IMR-90 (cell line): ENCODE data around the gene KTN1. TPM values are rescaled to one million over a fixed set of nuclear protein-coding genes. Genes with fewer than 3 reads are reported as not detected.
A peak's percentile ranks its signal among the peaks of the same experiment; 100 is the strongest.

Experiments
- ATAC-seq: fragments of 200-7000 bp; cut with Tn5 transposase; 2 replicates; pipeline ENCODE4 v1.9.1; 2020; ENCODE audit warnings: low read depth, mild to moderate bottlenecking, moderate library complexity
- BruUV-seq: library from RNA; stranded (reverse); fragments of 400-500 nt; replicated peaks from 2 replicates; lab custom pipeline; 2021; lab: Mats Ljungman, UMichigan
- CTCF ChIA-PET: fragments of 300-600 bp; formaldehyde crosslinking; extraction: SDS; loops from one replicate; lab custom pipeline; 2021; ENCODE audit warnings: antibody characterized with exemption; lab: Yijun Ruan, JAX
- POLR2A ChIA-PET: fragments of 300-600 bp; sonication (Branson Sonifier 250); formaldehyde crosslinking; loops from one replicate; lab custom pipeline; 2022; ENCODE audit warnings: antibody characterized with exemption; ENCODE audit not compliant: unreplicated experiment; lab: Charles Lee
- DNase-seq: peaks from one replicate; pipeline ENCODE4 v3.0.0; 2013
- H2AFZ ChIP-seq: replicated peaks from 2 replicates; pipeline ENCODE3; 2013; ENCODE audit warnings: low read length, mild to moderate bottlenecking; ENCODE audit not compliant: poor library complexity
- H2AK5ac ChIP-seq: 2 replicates; pipeline ENCODE4 v1.6.1; 2013; ENCODE audit warnings: low read depth, low read length, inconsistent platforms
- H2AK9ac ChIP-seq: replicated peaks from 2 replicates; pipeline ENCODE3; 2013; ENCODE audit warnings: mild to moderate bottlenecking, low read depth, low read length, moderate library complexity; ENCODE audit not compliant: poor library complexity
- H2BK120ac ChIP-seq: 2 replicates; pipeline ENCODE4 v1.6.1; 2013; ENCODE audit warnings: low read depth, low read length, inconsistent platforms
- H2BK15ac ChIP-seq: 3 replicates; pipeline ENCODE4 v1.6.1; 2013; ENCODE audit warnings: low read depth, low read length, inconsistent platforms
- H2BK20ac ChIP-seq: 2 replicates; pipeline ENCODE4 v1.6.1; 2013; ENCODE audit warnings: low read depth, mild to moderate bottlenecking, inconsistent platforms, low read length, moderate library complexity
- H2BK5ac ChIP-seq: 2 replicates; pipeline ENCODE4 v1.6.1; 2013; ENCODE audit warnings: mild to moderate bottlenecking, low read depth, low read length, inconsistent platforms; ENCODE audit not compliant: poor library complexity, severe bottlenecking
- H3K14ac ChIP-seq: replicated peaks from 2 replicates; pipeline ENCODE4 v1.6.1; 2013; ENCODE audit warnings: low read depth, low read length, inconsistent platforms
- H3K18ac ChIP-seq: 2 replicates; pipeline ENCODE4 v1.6.1; 2013; ENCODE audit warnings: low read depth, low read length, control low read depth
- H3K23ac ChIP-seq: 2 replicates; pipeline ENCODE4 v1.6.1; 2013; ENCODE audit warnings: low read depth, low read length, inconsistent platforms
- H3K27ac ChIP-seq: 2 replicates; pipeline ENCODE4 v1.5.1; 2013; ENCODE audit warnings: mild to moderate bottlenecking, control low read depth, low read length; ENCODE audit not compliant: insufficient read depth
- H3K27me3 ChIP-seq: 2 replicates; pipeline ENCODE4 v1.6.1; 2013; ENCODE audit warnings: low read length; ENCODE audit not compliant: control insufficient read depth, insufficient read depth
- H3K36me3 ChIP-seq: 2 replicates; pipeline ENCODE4 v1.6.1; 2013; ENCODE audit warnings: low read length, mixed read lengths; ENCODE audit not compliant: control insufficient read depth, insufficient read depth
- H3K4ac ChIP-seq: 2 replicates; pipeline ENCODE4 v1.6.1; 2013; ENCODE audit warnings: low read depth, low read length, inconsistent platforms
- H3K4me1 ChIP-seq: 2 replicates; pipeline ENCODE4 v1.6.1; 2013; ENCODE audit warnings: low read length, mixed read lengths; ENCODE audit not compliant: control insufficient read depth, insufficient read depth
- H3K4me2 ChIP-seq: 2 replicates; pipeline ENCODE4 v1.6.1; 2013; ENCODE audit warnings: low read depth, mild to moderate bottlenecking, control low read depth, low read length, moderate library complexity
- H3K4me3 ChIP-seq: 2 replicates; pipeline ENCODE4 v1.5.1; 2013; ENCODE audit warnings: low read depth, mild to moderate bottlenecking, control low read depth, low read length, moderate library complexity; ENCODE audit not compliant: insufficient read depth
- H3K56ac ChIP-seq: 2 replicates; pipeline ENCODE4 v1.6.1; 2013; ENCODE audit warnings: low read length, inconsistent platforms; ENCODE audit not compliant: insufficient read depth; ENCODE audit errors: extremely low read depth
- H3K79me1 ChIP-seq, 2 experiments: 2 replicates each; pipeline ENCODE4 v1.6.1; 2013; ENCODE audit warnings: low read length in 2 of 2, inconsistent platforms in 1 of 2, low read depth in 1 of 2
- H3K9ac ChIP-seq: 2 replicates; pipeline ENCODE4 v1.6.1; 2013; ENCODE audit warnings: low read depth, low read length, control low read depth
- H3K9me1 ChIP-seq: 2 replicates; pipeline ENCODE4 v1.6.1; 2013; ENCODE audit warnings: low read length, inconsistent platforms; ENCODE audit not compliant: insufficient read depth
- H3K9me3 ChIP-seq: 2 replicates; pipeline ENCODE4 v1.6.1; 2013; ENCODE audit warnings: low read length; ENCODE audit not compliant: control insufficient read depth, insufficient read depth
- H4K20me1 ChIP-seq: 2 replicates; pipeline ENCODE4 v1.6.1; 2013; ENCODE audit warnings: low read length, inconsistent platforms; ENCODE audit not compliant: insufficient read depth
- H4K5ac ChIP-seq: 2 replicates; pipeline ENCODE4 v1.6.1; 2013; ENCODE audit warnings: mild to moderate bottlenecking, low read depth, low read length, control low read depth
- H4K8ac ChIP-seq, 2 experiments: 2 replicates each; pipeline ENCODE4 v1.6.1; 2013; ENCODE audit warnings: low read depth in 2 of 2, low read length in 2 of 2, control low read depth in 1 of 2, inconsistent platforms in 1 of 2
- H4K91ac ChIP-seq: 2 replicates; pipeline ENCODE4 v1.6.1; 2013; ENCODE audit warnings: low read depth, low read length, inconsistent platforms; ENCODE audit not compliant: insufficient read depth
- CEBPB ChIP-seq: IDR thresholded peaks from 2 replicates; pipeline ENCODE4 v1.6.1; 2012; ENCODE audit warnings: low read depth, low read length, improper control_type of control experiment
- RAD21 ChIP-seq: IDR thresholded peaks from 2 replicates; pipeline ENCODE4 v1.6.1; 2012; ENCODE audit warnings: low read length, improper control_type of control experiment
- WGBS, 2 experiments: methylation state at CpG; one replicate each; pipeline versions ENCODE4 v1.1.5 to v1.1.7; 2013; ENCODE audit warnings: missing lambda C conversion rate in 2 of 2; ENCODE audit not compliant: insufficient read length in 1 of 2; ENCODE audit errors: extremely low coverage in 2 of 2; 5-methylcytosine and 5-hydroxymethylcytosine counted together
- dilution Hi-C: fragments of 300-500 bp; cut with HindIII; formaldehyde crosslinking; loops from one replicate; pipeline ENCODE4 v1.14.3; 2018; ENCODE audit warnings: low sequenced_read_pairs; ENCODE audit not compliant: unreplicated experiment
- in situ Hi-C: fragments of 300-500 bp; cut with MboI; formaldehyde crosslinking; loops from 3 replicates; pipeline ENCODE4 v1.14.3; 2019; ENCODE audit warnings: low sequenced_read_pairs, inconsistent platforms, mixed read lengths
- intact Hi-C: fragments of 100-400 bp; cut with micrococcal nuclease; formaldehyde crosslinking; loops from 2 replicates; pipeline ENCODE4 v1.10.0; 2022
- polyA plus RNA-seq, 3 experiments: library from polyadenylated mRNA; depleted of rRNA; stranded (reverse); fragments of >200 nt; gene quantifications; 2 replicates each; pipeline ENCODE4 v1.2.3, GENCODE V29; 2012; ENCODE audit warnings: low replicate concordance in 1 of 3
- total RNA-seq: library from RNA; depleted of rRNA; stranded (reverse); fragments of >200 nt; gene quantifications from 2 replicates; pipeline ENCODE4 v1.2.3, GENCODE V29; 2012

The KTN1 gene
- total and polyA plus RNA-seq, 2 of the 4 experiments (the other 2 are of a cell fraction): 42.1 to 57.2 TPM

DNA sequence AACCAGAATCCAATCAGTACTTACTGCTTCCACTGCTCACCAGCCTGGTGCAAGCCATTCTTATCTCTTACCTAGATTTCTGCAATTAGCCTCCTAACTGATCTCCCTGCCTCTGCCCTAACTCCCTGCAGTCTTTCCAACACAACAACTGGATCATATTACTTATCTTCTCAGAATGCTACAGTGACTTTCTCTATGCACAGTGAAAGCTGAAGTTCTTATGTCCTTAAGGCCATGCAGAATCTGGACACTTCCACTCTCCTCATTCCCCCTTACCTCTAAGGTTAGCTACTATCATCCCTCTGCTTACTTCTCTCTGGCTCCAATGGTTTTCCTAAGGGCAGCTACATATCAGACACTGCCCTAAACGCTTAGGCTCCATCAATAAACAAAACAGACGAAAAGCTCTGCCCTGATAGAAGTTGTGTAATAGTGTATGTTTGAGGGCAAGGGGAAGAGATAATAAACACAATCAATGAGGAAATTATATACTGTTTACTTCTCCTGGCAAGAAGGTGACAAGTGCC is 4.0 kb downstream of the KTN1 start:
- Histone ChIP-seq H2BK120ac (no peak overlapping the region), H3K27ac (0 out of 2 replicates have a peak overlapping the region, but pooled peaks have one; percentile 0), H3K36me3 (no peaks in the 10 kb centered on the region), H4K91ac (no peak overlapping the region), H4K20me1 (peaks cover 75% of the 10 kb centered on the region), H3K9me1 (peaks cover 26% of the 10 kb centered on the region), H3K14ac (peak overlapping the region; percentile 56; the same call in 1 of the 2 replicates), H2AFZ (no peak overlapping the region), H3K27me3 (no peaks in the 10 kb centered on the region), H2BK5ac (peak overlapping the region; percentile 66), H3K4ac (no peak overlapping the region), H3K23ac (0 out of 2 replicates have a peak overlapping the region, but pooled peaks have one; percentile 60), H3K4me3 (no peak overlapping the region), H2BK20ac (no peak overlapping the region), H3K9ac (no peak overlapping the region), H3K79me1 (peaks cover 14 to 66% of the 10 kb centered on the region in 2 experiments), H3K4me1 (peaks cover 15% of the 10 kb centered on the region), H2AK9ac (no peak overlapping the region), H2AK5ac (no peak overlapping the region), H4K8ac (no peak overlapping the region), H3K56ac (no peak overlapping the region), H3K4me2 (peak overlapping the region; percentile 81), H2BK15ac (no peak overlapping the region), H3K9me3 (no peaks in the 10 kb centered on the region), H4K5ac (no peak overlapping the region; the same call in 1 of the 2 replicates), H3K18ac (peak overlapping the region; percentile 36; the same call in 1 of the 2 replicates)
- in situ Hi-C loops (no loop called here), intact Hi-C loops (no loop called here), dilution Hi-C loops (no loop called here)
- POLR2A ChIA-PET: interaction anchor here (0.5 kb wide), 1 partner anchor 181 kb away, joined by 3 read pairs; no protein-coding TSS in a partner anchor
- peak; percentile 80 for TF ChIP-seq CEBPB
- no peak for TF ChIP-seq RAD21
- CTCF ChIA-PET: interaction anchor here (1.0 kb wide), 1 partner anchor 17 kb away, joined by 5 read pairs; no protein-coding TSS in a partner anchor
- ATAC-seq (no peak; the same call in 1 of the 2 replicates), DNase-seq (peak; percentile 37)
- no CpG with 5 or more reads among the region's 2 CpGs for WGBS, 2 experiments
- BruUV-seq: TSS peak; percentile 10
